Caco-2 (cell line): ENCODE data around the gene RUNX2. TPM values are rescaled to one million over a fixed set of nuclear protein-coding genes. Genes with fewer than 3 reads are reported as not detected.

ENCODE experiments used
- BruUV-seq: library from RNA; stranded (reverse); fragments of 400-500 nt; replicated peaks from 2 replicates; lab custom pipeline; 2021; lab: Mats Ljungman, UMichigan
- CTCF ChIA-PET: fragments of 300-600 bp; sonication (Branson Sonifier 250); formaldehyde crosslinking; loops from one replicate; lab custom pipeline; 2022; ENCODE audit warnings: antibody characterized with exemption; lab: Charles Lee
- POLR2A ChIA-PET: fragments of 300-600 bp; sonication (Branson Sonifier 250); formaldehyde crosslinking; loops from one replicate; lab custom pipeline; 2022; ENCODE audit warnings: antibody characterized with exemption; lab: Charles Lee
- DNase-seq, 2 experiments: peaks; one replicate each; pipeline versions ENCODE4 v3.0.0 to v3.0.0-alpha.2; 2020 to 2022
- H3K27me3 ChIP-seq: replicated peaks from 2 replicates; pipeline ENCODE4 v1.6.0; 2011; ENCODE audit warnings: low read length; ENCODE audit not compliant: control insufficient read depth, insufficient read depth
- H3K36me3 ChIP-seq: 2 replicates; pipeline ENCODE4 v1.5.1; 2011; ENCODE audit warnings: low read length; ENCODE audit not compliant: control insufficient read depth, insufficient read depth
- H3K4me1 ChIP-seq: fragments of 250-450 bp; sonication (Bioruptor Pico); 2 replicates; pipeline ENCODE4 v1.5.1; 2020; ENCODE audit warnings: mild to moderate bottlenecking
- H3K4me3 ChIP-seq: 2 replicates; pipeline ENCODE4 v1.5.1; 2011; ENCODE audit warnings: low read depth, mild to moderate bottlenecking, control low read depth, low read length
- H3K9me3 ChIP-seq: fragments of 250-450 bp; sonication (Bioruptor Pico); 2 replicates; pipeline ENCODE4 v1.5.1; 2020; ENCODE audit warnings: mild to moderate bottlenecking, moderate library complexity
- H3K27ac Mint-ChIP-seq: one replicate; pipeline ENCODE4 v1.8.0; 2022; ENCODE audit warnings: mixed read lengths; ENCODE audit not compliant: unreplicated experiment
- H3K27me3 Mint-ChIP-seq: one replicate; pipeline ENCODE4 v1.8.0; 2022; ENCODE audit warnings: mixed read lengths; ENCODE audit not compliant: insufficient read depth, unreplicated experiment
- H3K36me3 Mint-ChIP-seq: one replicate; pipeline ENCODE4 v1.8.0; 2022; ENCODE audit warnings: mild to moderate bottlenecking, mixed read lengths; ENCODE audit not compliant: insufficient read depth, unreplicated experiment
- H3K4me1 Mint-ChIP-seq: one replicate; pipeline ENCODE4 v1.8.0; 2022; ENCODE audit warnings: low read depth, mixed read lengths; ENCODE audit not compliant: unreplicated experiment
- H3K4me3 Mint-ChIP-seq: one replicate; pipeline ENCODE4 v1.8.0; 2022; ENCODE audit warnings: mild to moderate bottlenecking, moderate library complexity, mixed read lengths; ENCODE audit not compliant: unreplicated experiment
- H3K9me3 Mint-ChIP-seq: one replicate; pipeline ENCODE4 v1.8.0; 2022; ENCODE audit warnings: mixed read lengths; ENCODE audit not compliant: unreplicated experiment
- intact Hi-C: fragments of 100-400 bp; cut with micrococcal nuclease; formaldehyde crosslinking; loops from one replicate; pipeline ENCODE4 v1.10.0; 2022; ENCODE audit not compliant: unreplicated experiment
- total RNA-seq: library from RNA; stranded (reverse); gene quantifications from 2 replicates; pipeline ENCODE4 v1.2.3, GENCODE V29; 2022
- TF ChIP-seq, protein P1 (sequence below), 2 experiments: fragments of 200-600 bp in 1 of 2; IDR thresholded peaks; 1 replicate in 1 of 2; 2 replicates in 1 of 2; pipeline versions ENCODE4 v1.5.1 to v1.8.0; 2011 to 2022; ENCODE audit warnings: antibody characterized with exemption in 1 of 2, control low read depth in 1 of 2, inconsistent platforms in 1 of 2, low read depth in 1 of 2, low read length in 1 of 2, mild to moderate bottlenecking in 1 of 2, moderate library complexity in 1 of 2; ENCODE audit not compliant: insufficient read depth in 1 of 2, severe bottlenecking in 1 of 2, unreplicated experiment in 1 of 2

Gene RUNX2
- total RNA-seq, 1 experiment from 2014 or later = not detected

DNA sequence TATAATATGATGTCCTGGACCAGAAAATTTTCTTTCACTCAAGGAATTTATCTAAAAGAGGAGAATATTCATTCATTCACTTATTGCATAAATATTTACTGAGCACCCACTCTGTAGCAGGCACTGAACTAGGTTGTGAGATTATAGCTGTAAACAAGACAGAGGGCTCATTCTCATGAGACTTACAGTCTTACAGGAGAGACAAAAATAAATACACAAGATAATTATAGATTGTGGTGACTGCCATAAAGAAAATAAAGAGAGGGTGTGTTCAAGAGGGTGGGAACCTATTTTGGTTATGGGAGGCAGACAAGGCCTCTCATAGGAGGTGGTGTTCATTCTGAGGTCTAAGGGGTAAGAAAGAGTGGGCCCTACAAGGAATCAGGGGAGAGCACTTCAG lies 159.5 kb downstream of the RUNX2 start:
- DNase-seq = no peak
- intact Hi-C loops = no loop called here
- Histone ChIP-seq H3K27me3 (no peaks in the 10 kb centered on the region), H3K9me3 (no peaks in the 10 kb centered on the region), H3K4me3 (no peak overlapping the region), H3K36me3 (no peaks in the 10 kb centered on the region), H3K4me1 (no peaks in the 10 kb centered on the region)
- ChIA-PET POLR2A (no interaction called here), CTCF (no interaction called here)
- Mint-ChIP-seq H3K9me3 (no peaks in the 10 kb centered on the region), H3K27me3 (peaks cover 15% of the 10 kb centered on the region), H3K4me3 (no peak overlapping the region), H3K4me1 (no peaks in the 10 kb centered on the region), H3K27ac (no peak overlapping the region), H3K36me3 (no peaks in the 10 kb centered on the region)
- no TSS peak for BruUV-seq
- TF ChIP-seq, protein P1, sequence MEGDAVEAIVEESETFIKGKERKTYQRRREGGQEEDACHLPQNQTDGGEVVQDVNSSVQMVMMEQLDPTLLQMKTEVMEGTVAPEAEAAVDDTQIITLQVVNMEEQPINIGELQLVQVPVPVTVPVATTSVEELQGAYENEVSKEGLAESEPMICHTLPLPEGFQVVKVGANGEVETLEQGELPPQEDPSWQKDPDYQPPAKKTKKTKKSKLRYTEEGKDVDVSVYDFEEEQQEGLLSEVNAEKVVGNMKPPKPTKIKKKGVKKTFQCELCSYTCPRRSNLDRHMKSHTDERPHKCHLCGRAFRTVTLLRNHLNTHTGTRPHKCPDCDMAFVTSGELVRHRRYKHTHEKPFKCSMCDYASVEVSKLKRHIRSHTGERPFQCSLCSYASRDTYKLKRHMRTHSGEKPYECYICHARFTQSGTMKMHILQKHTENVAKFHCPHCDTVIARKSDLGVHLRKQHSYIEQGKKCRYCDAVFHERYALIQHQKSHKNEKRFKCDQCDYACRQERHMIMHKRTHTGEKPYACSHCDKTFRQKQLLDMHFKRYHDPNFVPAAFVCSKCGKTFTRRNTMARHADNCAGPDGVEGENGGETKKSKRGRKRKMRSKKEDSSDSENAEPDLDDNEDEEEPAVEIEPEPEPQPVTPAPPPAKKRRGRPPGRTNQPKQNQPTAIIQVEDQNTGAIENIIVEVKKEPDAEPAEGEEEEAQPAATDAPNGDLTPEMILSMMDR (IDR thresholded peaks at IDR 0.05; ENCODE audit: insufficient read depth in 1 of 2, low read depth in 1 of 2, low read length in 1 of 2, severe bottlenecking in 1 of 2, unreplicated experiment in 1 of 2) = no peak

DNA sequence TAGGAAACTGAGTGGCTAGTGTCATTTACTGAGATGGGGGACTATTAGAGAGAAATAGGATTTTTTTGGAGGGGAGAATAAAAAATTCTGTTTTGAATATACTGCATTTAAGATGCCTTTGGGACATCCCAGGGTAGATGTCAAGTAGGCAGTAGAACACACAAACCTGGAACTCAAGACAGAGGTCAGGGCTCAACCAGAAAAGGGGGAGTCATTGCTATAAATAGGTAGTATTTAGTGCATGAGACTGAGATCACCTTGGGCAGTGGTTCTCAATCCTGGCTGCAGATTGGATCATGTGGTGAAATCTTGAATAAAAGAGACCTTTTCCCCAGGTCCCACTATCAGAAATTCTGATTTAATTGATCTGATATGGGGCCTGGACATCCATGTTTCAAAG lies 160.1 kb downstream of the RUNX2 start:
- no peaks in the 10 kb centered on the region for H3K36me3 ChIP-seq
- Mint-ChIP-seq H3K4me1 (no peaks in the 10 kb centered on the region), H3K27ac (no peak overlapping the region), H3K27me3 (peaks cover 15% of the 10 kb centered on the region), H3K9me3 (no peaks in the 10 kb centered on the region), H3K36me3 (no peaks in the 10 kb centered on the region), H3K4me3 (no peak overlapping the region)
- no peak overlapping the region for H3K4me3 ChIP-seq
- no peak for DNase-seq
- H3K9me3 ChIP-seq = no peaks in the 10 kb centered on the region
- intact Hi-C loops = no loop called here
- TF ChIP-seq, protein P1 (IDR thresholded peaks at IDR 0.05; ENCODE audit: insufficient read depth in 1 of 2, low read depth in 1 of 2, low read length in 1 of 2, severe bottlenecking in 1 of 2, unreplicated experiment in 1 of 2) = no peak
- no peaks in the 10 kb centered on the region for H3K27me3 ChIP-seq
- ChIA-PET CTCF (no interaction called here), POLR2A (no interaction called here)
- no TSS peak for BruUV-seq
- no peaks in the 10 kb centered on the region for H3K4me1 ChIP-seq

DNA sequence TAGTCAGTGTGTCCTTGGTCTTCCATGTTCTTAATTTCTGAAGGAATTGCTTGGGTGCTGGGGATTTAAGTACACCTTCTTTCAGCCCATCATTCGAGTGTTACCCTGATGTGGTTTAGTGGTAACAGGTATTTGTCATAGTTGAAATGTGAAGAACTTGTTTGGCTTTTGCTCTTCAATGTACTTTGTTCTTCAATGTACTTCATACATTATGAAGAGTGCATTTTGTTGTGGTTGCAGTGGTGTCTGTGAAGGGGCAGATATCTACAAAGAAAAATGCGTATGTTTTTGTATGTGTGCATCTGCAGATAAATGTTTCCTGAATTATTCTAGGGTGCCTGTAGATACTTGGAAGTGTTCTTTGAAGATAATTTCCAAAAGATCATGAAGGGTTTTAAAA lies 160.8 kb downstream of the RUNX2 start:
- H3K4me3 Mint-ChIP-seq = no peak overlapping the region
- H3K4me3 ChIP-seq = no peak overlapping the region
- no peak for DNase-seq
- intact Hi-C loops = no loop called here
- POLR2A ChIA-PET = no interaction called here
- no peaks in the 10 kb centered on the region for H3K4me1 Mint-ChIP-seq
- no peaks in the 10 kb centered on the region for H3K36me3 ChIP-seq
- BruUV-seq = no TSS peak
- CTCF ChIA-PET = no interaction called here
- no peaks in the 10 kb centered on the region for H3K4me1 ChIP-seq
- no peaks in the 10 kb centered on the region for H3K27me3 ChIP-seq
- TF ChIP-seq, protein P1 (IDR thresholded peaks at IDR 0.05; ENCODE audit: insufficient read depth in 1 of 2, low read depth in 1 of 2, low read length in 1 of 2, severe bottlenecking in 1 of 2, unreplicated experiment in 1 of 2) = no peak
- no peaks in the 10 kb centered on the region for H3K36me3 Mint-ChIP-seq
- no peaks in the 10 kb centered on the region for H3K9me3 Mint-ChIP-seq
- no peak overlapping the region for H3K27ac Mint-ChIP-seq
- no peaks in the 10 kb centered on the region for H3K9me3 ChIP-seq
- peaks cover 9% of the 10 kb centered on the region for H3K27me3 Mint-ChIP-seq
